HUES64 (cell line): Measurements from ENCODE around the gene SHC3.

Experiments
- H3K27ac ChIP-seq: 2 replicates; pipeline ENCODE4 v1.7.0; 2013; ENCODE audit warnings: low read depth, low read length, inconsistent platforms
- H3K27me3 ChIP-seq: 2 replicates; pipeline ENCODE4 v1.6.1; 2013; ENCODE audit warnings: mild to moderate bottlenecking, low read length; ENCODE audit not compliant: insufficient read depth
- H3K36me3 ChIP-seq: 2 replicates; pipeline ENCODE4 v1.6.1; 2013; ENCODE audit warnings: mild to moderate bottlenecking, low read length; ENCODE audit not compliant: insufficient read depth
- H3K4me1 ChIP-seq: 2 replicates; pipeline ENCODE4 v1.6.1; 2013; ENCODE audit warnings: mild to moderate bottlenecking, low read length, moderate library complexity; ENCODE audit not compliant: insufficient read depth
- H3K4me3 ChIP-seq: 2 replicates; pipeline ENCODE4 v1.5.1; 2013; ENCODE audit warnings: mild to moderate bottlenecking, low read length, moderate library complexity
- H3K9ac ChIP-seq: 2 replicates; pipeline ENCODE4 v1.6.1; 2013; ENCODE audit warnings: mild to moderate bottlenecking, low read depth, low read length
- H3K9me3 ChIP-seq: 2 replicates; pipeline ENCODE4 v1.6.1; 2013; ENCODE audit warnings: low read depth, low read length; ENCODE audit not compliant: insufficient read depth
- WGBS: fragments of 150-250, 120-280 bp; methylation state at CpG from one replicate; pipeline ENCODE4 v1.1.7; 2013; ENCODE audit warnings: missing lambda C conversion rate; 5-methylcytosine and 5-hydroxymethylcytosine counted together

SHC3 gene

DNA sequence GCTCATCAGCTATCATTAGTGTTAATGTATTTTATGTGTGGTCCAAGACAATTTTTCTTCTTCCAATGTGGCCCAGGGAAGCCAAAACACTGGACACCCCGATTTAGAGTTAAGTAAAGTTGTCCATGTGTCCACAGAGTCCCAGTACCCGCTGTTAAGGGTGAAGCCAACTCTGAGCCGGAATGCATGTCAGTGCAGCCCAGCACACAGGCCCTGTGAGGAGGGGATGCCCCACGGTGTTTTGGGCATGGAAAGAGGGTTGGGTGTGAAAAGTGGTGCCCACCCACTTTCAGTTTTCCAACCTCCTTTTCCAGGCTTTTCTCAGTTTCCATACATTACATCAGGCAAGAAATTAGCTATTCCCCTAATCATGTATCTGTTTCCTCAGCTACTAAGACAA is 24.4 kb downstream of the SHC3 start:
- Histone ChIP-seq H3K9me3 (no peaks in the 10 kb centered on the region), H3K27ac (no peak overlapping the region), H3K27me3 (no peaks in the 10 kb centered on the region), H3K9ac (no peak overlapping the region), H3K4me3 (no peak overlapping the region), H3K4me1 (no peaks in the 10 kb centered on the region), H3K36me3 (no peaks in the 10 kb centered on the region)
- 91% methylated on average over 4 of the region's 4 CpGs for WGBS

DNA sequence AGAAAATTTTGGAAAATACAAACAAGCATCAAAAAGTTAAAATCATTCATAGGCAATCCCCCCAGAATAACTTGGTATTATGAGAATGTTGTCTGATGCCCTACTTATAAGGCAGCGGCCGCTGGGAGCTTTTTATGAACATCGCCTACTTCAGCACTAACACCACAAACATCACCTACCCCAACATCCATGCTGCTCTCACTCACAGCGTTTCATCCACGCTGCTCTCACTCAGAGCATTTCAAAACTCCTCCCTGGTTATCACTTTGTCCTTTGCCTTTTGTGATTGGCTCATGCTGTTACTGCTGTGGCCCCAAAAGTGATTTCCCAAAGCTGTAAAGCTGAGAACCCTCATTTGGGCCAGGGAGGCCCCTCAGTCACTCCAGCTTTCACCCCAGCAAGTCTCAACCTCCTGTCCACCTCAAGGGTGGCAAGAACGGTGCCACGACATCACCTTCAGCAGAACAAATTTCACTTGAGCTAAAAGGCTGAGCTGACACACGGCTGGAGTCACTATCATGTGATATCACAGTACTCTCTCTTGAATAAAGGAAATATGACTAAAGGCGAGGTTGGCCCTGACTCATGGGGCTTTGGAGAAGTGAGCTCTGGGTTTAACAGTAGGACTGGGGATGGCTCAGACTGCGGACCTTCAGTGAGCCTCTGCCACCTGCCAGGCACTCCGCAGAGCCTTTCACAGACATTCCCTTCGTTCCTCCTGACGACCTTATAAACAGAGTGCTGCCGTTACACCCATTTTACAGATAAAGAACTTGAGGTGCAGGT is 25.2 kb downstream of the SHC3 start:
- Histone ChIP-seq H3K27me3 (no peaks in the 10 kb centered on the region), H3K27ac (no peak overlapping the region), H3K9me3 (no peaks in the 10 kb centered on the region), H3K36me3 (no peaks in the 10 kb centered on the region), H3K4me1 (no peaks in the 10 kb centered on the region), H3K9ac (no peak overlapping the region), H3K4me3 (no peak overlapping the region)
- WGBS = 85% methylated on average over 14 of the region's 14 CpGs

DNA sequence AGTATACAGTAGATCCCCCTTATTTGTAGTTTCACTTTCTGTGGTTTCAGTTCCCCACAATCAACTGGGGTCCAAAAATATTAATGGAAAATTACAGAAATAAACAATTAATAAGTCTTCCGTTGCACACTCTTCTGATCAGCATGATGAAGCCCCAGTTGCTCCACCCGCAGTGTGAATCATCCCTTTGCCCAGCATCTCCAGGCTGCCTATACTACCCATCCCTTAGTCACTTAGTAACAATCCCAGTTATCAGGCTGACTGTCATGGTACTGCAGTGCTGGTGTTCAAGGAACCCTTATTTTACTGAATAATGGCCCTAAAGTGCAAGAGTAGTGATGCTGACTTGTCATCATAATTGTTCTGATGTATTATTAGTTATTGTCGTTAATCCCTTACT is 28.9 kb downstream of the SHC3 start:
- Histone ChIP-seq H3K27me3 (no peaks in the 10 kb centered on the region), H3K9ac (no peak overlapping the region), H3K4me1 (peaks cover 9% of the 10 kb centered on the region; the same call in 1 of the 2 replicates), H3K27ac (no peak overlapping the region), H3K4me3 (no peak overlapping the region), H3K36me3 (no peaks in the 10 kb centered on the region), H3K9me3 (no peaks in the 10 kb centered on the region)
- WGBS = 85% methylated on average over 2 of the region's 3 CpGs

DNA sequence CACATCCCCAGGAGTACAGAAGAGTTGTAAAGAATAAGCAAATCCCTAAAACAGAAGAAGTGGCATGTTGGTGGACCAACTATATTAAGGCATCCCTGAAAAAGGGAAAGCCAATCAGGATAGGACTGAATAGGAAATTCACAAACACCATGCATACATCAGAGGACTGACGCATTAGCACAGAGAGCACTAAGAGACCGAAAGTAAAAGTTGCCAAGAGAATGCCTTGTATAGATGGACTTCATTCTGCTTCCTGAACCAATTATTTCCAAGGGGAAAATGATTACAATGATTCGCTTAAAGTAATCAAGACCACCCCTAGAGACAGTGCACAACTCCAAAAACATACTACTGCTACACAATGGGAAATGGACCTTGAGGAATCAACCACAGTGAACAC is 33.5 kb downstream of the SHC3 start:
- Histone ChIP-seq H3K27ac (no peak overlapping the region), H3K4me1 (peaks cover 27% of the 10 kb centered on the region), H3K27me3 (no peaks in the 10 kb centered on the region), H3K9ac (no peak overlapping the region), H3K9me3 (no peaks in the 10 kb centered on the region), H3K36me3 (no peaks in the 10 kb centered on the region), H3K4me3 (no peak overlapping the region)
- 100% methylated on average over 3 of the region's 3 CpGs for WGBS

DNA sequence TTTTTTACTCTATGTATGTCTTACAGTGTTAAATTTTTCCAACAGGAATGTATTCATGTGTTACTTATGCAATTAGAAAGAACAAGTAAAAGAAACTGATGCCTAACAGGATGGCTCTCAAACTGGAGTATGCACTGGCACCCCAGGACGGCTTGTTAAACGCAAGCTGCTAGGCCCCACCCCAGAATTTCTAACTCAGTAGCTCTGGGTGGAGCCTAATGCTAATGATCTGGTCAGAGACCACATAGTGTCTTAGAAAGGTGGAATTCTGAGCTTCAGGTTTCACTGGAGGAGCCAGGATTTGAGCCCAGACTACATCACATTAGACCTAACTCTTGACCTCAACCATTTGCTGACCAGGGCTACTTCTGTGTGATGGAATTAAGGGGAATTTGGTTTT is 34.4 kb downstream of the SHC3 start:
- 50% methylated on average over 2 of the region's 2 CpGs for whole genome bisulfite sequencing
- Histone ChIP-seq H3K27me3 (no peaks in the 10 kb centered on the region), H3K36me3 (no peaks in the 10 kb centered on the region), H3K9ac (no peak overlapping the region), H3K27ac (no peak overlapping the region), H3K4me3 (no peak overlapping the region), H3K9me3 (no peaks in the 10 kb centered on the region), H3K4me1 (peaks cover 27% of the 10 kb centered on the region)

DNA sequence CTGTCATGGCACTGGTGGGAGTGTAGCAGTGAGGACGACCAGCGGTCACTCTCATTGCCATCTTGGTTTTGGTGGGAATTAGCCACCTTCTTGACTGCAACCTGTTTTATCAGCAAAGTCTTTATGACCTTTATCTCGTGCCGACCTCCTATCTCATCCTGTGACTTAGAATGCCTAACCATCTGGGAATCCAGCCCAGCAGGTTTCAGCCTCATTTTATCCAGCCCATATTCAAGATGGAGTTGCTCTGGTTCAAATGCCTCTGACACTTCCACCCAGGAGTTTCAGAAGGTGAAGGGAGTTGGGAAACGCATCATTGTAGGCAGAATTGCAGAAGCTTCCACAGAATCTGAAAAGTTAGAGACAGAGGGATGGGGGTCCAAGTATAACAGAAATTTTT is 35.4 kb downstream of the SHC3 start:
- Histone ChIP-seq H3K9ac (no peak overlapping the region), H3K36me3 (no peaks in the 10 kb centered on the region), H3K4me3 (no peak overlapping the region), H3K9me3 (no peaks in the 10 kb centered on the region), H3K27me3 (no peaks in the 10 kb centered on the region), H3K27ac (no peak overlapping the region), H3K4me1 (peaks cover 27% of the 10 kb centered on the region)
- 95% methylated on average over 5 of the region's 5 CpGs for WGBS

DNA sequence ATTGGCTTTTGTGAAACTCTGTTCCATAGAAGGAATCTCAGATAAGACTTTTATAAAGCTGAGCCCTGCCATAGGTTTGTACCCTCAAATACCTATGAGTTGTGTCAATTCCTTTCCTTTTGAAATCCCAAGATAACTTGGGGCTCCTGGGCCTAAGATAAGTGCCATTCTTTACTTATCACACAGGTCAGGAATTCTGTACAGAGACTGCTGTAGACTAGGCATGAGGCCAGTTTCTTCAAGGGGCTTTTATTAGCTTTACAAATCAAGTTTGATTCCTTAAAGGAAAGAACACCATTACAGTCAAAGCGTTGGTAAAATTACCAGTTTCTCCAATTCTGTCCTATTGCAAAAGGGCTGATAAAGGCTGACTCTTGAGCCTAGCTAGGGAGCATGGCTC is 39.2 kb downstream of the SHC3 start:
- no peaks in the 10 kb centered on the region for H3K36me3 ChIP-seq
- 97% methylated on average over 1 of the region's 1 CpG for WGBS
- no peaks in the 10 kb centered on the region for H3K27me3 ChIP-seq
- H3K9ac ChIP-seq = no peak overlapping the region
- H3K4me1 ChIP-seq = peaks cover 19% of the 10 kb centered on the region
- no peak overlapping the region for H3K4me3 ChIP-seq
- no peak overlapping the region for H3K27ac ChIP-seq
- H3K9me3 ChIP-seq = peaks cover 16% of the 10 kb centered on the region

DNA sequence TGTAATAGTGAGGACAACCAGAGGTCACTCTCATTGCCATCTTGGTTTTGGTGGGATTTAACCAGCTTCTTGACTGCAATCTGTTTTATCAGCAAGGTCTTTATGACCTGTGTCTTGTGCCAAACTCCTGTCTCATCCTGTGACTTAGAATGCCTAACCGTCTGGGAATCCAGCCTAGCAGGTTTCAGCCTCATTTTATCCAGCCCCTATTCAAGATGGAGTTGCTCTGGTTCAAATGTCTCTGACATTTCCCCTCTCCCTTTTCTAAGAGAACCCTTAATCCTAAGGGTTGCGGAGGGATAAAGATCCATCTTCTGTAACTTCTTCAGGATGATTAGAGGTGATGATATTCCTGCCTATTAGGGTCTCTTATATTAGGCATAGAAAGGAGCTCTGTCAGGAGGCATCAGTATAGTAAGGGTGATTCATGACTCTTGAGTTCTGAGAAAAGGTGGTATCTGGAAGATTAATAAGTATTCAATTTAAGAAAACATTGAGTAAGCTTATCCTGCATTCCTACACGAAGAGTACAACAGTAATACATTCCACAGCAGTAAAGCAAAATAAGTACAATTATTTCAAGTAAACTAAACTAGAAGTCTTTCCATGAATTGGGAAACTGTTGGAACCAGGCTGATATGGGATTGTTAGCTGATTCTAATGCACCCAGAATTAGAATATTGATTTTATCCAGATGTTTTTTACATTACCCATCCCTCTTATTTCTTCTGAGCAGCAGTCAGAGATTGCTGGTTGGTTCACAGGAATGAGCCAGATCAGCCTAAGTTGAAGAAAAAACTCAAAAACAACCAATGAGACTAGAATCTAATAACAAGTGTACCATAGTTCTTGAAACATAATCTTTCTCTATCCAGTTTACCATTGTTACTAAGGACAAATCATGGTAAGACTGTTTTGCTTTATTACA is 39.9 kb downstream of the SHC3 start:
- Histone ChIP-seq H3K27ac (no peak overlapping the region), H3K9ac (no peak overlapping the region), H3K4me3 (no peak overlapping the region), H3K4me1 (peaks cover 14% of the 10 kb centered on the region), H3K27me3 (no peaks in the 10 kb centered on the region), H3K9me3 (peaks cover 23% of the 10 kb centered on the region), H3K36me3 (no peaks in the 10 kb centered on the region)
- WGBS = 86% methylated on average over 3 of the region's 3 CpGs

DNA sequence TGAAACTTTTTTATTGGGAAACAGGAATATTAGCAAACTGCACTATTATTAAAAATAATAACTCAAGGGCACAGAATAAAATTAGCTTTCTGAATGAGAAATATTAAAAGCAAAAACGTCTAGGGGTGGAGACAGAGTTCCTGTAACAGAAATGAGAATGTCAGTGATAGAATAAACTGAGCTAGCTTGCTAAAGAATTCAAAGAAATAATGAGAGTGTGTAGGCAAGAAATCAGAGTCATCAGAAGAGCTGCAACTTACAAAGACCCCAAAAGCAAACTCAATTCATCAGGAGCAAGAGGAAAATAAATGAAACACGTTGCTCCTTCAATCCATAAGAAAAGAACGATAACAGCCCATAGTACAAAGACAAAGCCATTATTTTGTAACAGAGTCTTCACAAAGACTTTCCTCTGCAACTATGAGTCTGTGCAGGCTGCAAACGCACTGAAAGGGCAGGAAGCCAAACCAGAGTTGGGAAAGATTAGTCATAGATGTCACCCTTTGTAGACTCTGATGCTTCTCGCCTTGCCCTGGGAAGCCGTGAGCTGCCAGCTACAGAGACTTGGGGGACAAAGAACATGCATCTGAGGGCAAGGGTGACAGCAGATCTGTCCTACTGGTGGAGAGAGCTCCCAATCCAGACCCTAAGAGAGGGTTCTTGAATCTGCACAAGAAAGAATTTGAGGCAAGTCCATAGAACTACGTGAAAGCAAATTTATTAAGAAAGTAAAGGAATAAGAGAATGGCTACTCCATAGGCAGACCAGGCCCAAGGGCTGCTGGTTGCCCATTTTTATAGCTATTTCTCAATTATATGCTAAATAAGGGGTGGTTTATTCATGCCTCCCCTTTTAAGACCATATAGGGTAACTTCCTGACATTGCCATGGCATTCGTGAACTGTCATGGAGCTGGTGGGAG is 40.8 kb downstream of the SHC3 start:
- H3K4me1 ChIP-seq = peaks cover 14% of the 10 kb centered on the region
- no peak overlapping the region for H3K9ac ChIP-seq
- H3K27ac ChIP-seq = no peak overlapping the region
- H3K36me3 ChIP-seq = no peaks in the 10 kb centered on the region
- H3K4me3 ChIP-seq = no peak overlapping the region
- 81% methylated on average over 8 of the region's 8 CpGs for WGBS
- H3K27me3 ChIP-seq = no peaks in the 10 kb centered on the region
- H3K9me3 ChIP-seq = peaks cover 23% of the 10 kb centered on the region

DNA sequence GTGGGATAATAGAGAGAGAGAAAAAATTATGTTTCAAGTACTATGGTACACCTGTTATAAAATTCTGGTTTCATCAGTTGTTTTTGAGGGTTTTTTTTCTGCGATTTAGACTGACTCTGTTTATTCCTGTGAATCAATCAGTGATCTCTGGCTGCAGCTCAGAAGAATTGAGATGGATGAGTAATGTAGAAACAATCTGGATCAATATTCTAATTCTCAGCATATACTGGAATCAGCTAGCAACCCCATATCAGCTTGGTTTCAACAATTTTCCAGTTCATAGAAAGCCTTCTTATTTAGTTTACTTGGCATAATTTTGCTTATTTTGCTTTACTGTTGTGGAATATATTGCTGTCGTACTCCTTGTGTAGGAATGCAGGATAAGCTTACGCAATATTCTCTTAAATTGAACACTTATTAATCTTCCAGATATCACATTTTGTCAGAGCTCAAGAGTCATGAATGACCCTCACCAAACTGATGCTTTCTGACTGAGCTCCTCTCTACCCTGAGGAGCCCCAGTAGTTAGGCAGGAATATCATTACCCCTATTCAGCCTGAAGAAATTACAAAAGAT is 42.9 kb downstream of the SHC3 start:
- H3K9me3 ChIP-seq = peaks cover 23% of the 10 kb centered on the region

More for the DNA sequence above, 42.9 kb downstream of the SHC3 start:
- 92% methylated on average over 2 of the region's 3 CpGs for WGBS
- H3K4me1 ChIP-seq = peaks cover 10% of the 10 kb centered on the region
- no peak overlapping the region for H3K9ac ChIP-seq
- no peak overlapping the region for H3K4me3 ChIP-seq
- H3K36me3 ChIP-seq = no peaks in the 10 kb centered on the region
- H3K27ac ChIP-seq = no peak overlapping the region
- no peaks in the 10 kb centered on the region for H3K27me3 ChIP-seq
